Measurements from ENCODE around the gene ELOVL4. TPM values are rescaled to one million over a fixed set of nuclear protein-coding genes. Genes with fewer than 3 reads are reported as not detected.

Gene ELOVL4
- total and polyA plus RNA-seq, 2 of the 13 experiments (the other 11 are each of a cell fraction or from before 2014, with no cell fraction given) = 0.04 TPM; not detected in 1

DNA sequence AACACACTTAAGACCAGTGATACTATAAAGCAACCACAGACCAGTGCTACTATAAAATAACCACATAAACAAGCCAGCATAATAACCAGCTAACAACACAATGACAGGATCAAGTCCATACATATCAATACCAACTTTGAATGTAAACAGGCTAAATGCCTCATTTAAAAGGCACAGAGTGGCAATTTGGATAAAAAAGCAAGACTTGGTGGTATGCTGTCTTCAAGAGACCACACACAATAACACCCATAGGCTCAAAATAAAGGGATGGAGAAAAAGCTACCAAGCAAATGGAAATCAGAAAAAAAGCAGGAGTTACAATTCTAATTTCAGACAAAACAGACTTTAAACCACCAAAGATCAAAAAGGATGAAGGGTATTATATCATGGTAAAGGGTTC lies 19.8 kb upstream of the ELOVL4 start:
- no peaks in the 10 kb centered on the region for H3K36me3 ChIP-seq (replicated peaks in 1 of 2; ENCODE audit: control insufficient read depth in 1 of 2, insufficient read depth in 2 of 2, low read length in 2 of 2)
- H4K20me1 ChIP-seq (ENCODE audit: insufficient read depth, low read length) = no peaks in the 10 kb centered on the region
- in situ Hi-C loops (cut with HindIII; ENCODE audit: extremely low pct_ligation_motif_present, low pct_unique_long_range_greater_than_20kb) = no loop called here
- BruUV-seq (replicated peaks) = no TSS peak
- CTCF ChIA-PET (ENCODE audit: low intra/inter-chr PET ratio, low total read pairs) = no interaction called here
- H3K79me2 ChIP-seq (ENCODE audit: insufficient read depth, low read length) = no peaks in the 10 kb centered on the region
- FAIRE-seq = no peak
- no peak overlapping the region for H3K4me2 ChIP-seq (ENCODE audit: low read depth, low read length)
- H3K4me3 ChIP-seq (replicated peaks in 1 of 3; ENCODE audit: insufficient read depth in 1 of 3, low read depth in 2 of 3, low read length in 3 of 3) = no peak overlapping the region
- no peak for DNase-seq (ENCODE audit: low spot score)
- H3K9ac ChIP-seq (ENCODE audit: insufficient read depth, low read depth, low read length) = no peak overlapping the region
- ATAC-seq = no peak
- no peak overlapping the region for H3K27ac ChIP-seq (ENCODE audit: extremely low read length, insufficient read depth, low read length)
- no peak overlapping the region for H2AFZ ChIP-seq (ENCODE audit: low read length)
- intact Hi-C loops (cut with micrococcal nuclease; ENCODE audit: unreplicated experiment) = no loop called here
- no peaks in the 10 kb centered on the region for H3K27me3 ChIP-seq (ENCODE audit: control insufficient read depth in 1 of 2, insufficient read depth in 2 of 2, low read length in 2 of 2)
- no peaks in the 10 kb centered on the region for H3K4me1 ChIP-seq (ENCODE audit: insufficient read depth, low read length)
- TF ChIP-seq KDM4B (CRISPR knock-in tag; IDR thresholded peaks at IDR 0.05) (no peak), MAF1 (CRISPR knock-in tag; IDR thresholded peaks at IDR 0.05; ENCODE audit: borderline replicate concordance) (no peak), ZNF761 (CRISPR knock-in tag; conservative IDR thresholded peaks at IDR 0.05) (no peak), ZNF543 (CRISPR knock-in tag; IDR thresholded peaks at IDR 0.05) (no peak), ZNF577 (CRISPR knock-in tag; IDR thresholded peaks at IDR 0.05; ENCODE audit: borderline replicate concordance, low read depth) (no peak), KLF6 (CRISPR knock-in tag; IDR thresholded peaks at IDR 0.05) (no peak), ZFP36L2 (CRISPR knock-in tag; IDR thresholded peaks at IDR 0.05) (no peak), FOXA3 (CRISPR knock-in tag; IDR thresholded peaks at IDR 0.05) (no peak), NFYB (CRISPR knock-in tag; IDR thresholded peaks at IDR 0.05) (no peak), HIVEP1 (CRISPR knock-in tag; IDR thresholded peaks at IDR 0.05) (no peak), SAFB2 (CRISPR knock-in tag; IDR thresholded peaks at IDR 0.05; ENCODE audit: borderline replicate concordance, low read depth) (no peak), XBP1 (CRISPR knock-in tag; IDR thresholded peaks at IDR 0.05) (no peak)
- TF ChIP-seq, protein P1, sequence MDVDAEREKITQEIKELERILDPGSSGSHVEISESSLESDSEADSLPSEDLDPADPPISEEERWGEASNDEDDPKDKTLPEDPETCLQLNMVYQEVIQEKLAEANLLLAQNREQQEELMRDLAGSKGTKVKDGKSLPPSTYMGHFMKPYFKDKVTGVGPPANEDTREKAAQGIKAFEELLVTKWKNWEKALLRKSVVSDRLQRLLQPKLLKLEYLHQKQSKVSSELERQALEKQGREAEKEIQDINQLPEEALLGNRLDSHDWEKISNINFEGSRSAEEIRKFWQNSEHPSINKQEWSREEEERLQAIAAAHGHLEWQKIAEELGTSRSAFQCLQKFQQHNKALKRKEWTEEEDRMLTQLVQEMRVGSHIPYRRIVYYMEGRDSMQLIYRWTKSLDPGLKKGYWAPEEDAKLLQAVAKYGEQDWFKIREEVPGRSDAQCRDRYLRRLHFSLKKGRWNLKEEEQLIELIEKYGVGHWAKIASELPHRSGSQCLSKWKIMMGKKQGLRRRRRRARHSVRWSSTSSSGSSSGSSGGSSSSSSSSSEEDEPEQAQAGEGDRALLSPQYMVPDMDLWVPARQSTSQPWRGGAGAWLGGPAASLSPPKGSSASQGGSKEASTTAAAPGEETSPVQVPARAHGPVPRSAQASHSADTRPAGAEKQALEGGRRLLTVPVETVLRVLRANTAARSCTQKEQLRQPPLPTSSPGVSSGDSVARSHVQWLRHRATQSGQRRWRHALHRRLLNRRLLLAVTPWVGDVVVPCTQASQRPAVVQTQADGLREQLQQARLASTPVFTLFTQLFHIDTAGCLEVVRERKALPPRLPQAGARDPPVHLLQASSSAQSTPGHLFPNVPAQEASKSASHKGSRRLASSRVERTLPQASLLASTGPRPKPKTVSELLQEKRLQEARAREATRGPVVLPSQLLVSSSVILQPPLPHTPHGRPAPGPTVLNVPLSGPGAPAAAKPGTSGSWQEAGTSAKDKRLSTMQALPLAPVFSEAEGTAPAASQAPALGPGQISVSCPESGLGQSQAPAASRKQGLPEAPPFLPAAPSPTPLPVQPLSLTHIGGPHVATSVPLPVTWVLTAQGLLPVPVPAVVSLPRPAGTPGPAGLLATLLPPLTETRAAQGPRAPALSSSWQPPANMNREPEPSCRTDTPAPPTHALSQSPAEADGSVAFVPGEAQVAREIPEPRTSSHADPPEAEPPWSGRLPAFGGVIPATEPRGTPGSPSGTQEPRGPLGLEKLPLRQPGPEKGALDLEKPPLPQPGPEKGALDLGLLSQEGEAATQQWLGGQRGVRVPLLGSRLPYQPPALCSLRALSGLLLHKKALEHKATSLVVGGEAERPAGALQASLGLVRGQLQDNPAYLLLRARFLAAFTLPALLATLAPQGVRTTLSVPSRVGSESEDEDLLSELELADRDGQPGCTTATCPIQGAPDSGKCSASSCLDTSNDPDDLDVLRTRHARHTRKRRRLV (CRISPR knock-in tag; IDR thresholded peaks at IDR 0.05) = no peak
- POLR2A ChIA-PET = no interaction called here
- H3K9me3 ChIP-seq (ENCODE audit: low read length) = no peaks in the 10 kb centered on the region
